ENCODE data around the gene ABI3BP.

The ABI3BP gene

DNA sequence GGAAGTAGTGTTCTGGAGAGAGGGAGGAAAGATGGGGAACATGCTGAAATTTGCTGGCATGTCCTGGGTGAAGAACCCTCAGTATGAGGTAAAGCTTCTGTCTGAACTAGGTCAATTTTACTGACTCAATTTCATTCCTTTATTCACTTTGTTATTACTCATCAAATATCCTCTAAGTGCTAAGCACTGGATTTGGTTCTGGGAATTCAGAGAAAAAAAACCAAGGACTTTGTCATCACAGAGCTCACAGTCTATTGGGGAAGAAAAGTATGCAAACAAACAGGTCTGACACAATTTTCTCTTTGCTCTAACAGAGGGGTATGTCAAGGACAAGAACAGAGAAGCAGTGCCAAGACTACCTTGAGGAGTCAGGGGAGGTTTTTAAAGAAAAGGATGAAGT lies 215.9 kb downstream of the ABI3BP start:
- no peaks in the 10 kb centered on the region for H3K4me1 ChIP-seq (ENCODE audit: insufficient read depth, low read length, severe bottlenecking)
- H2AFZ ChIP-seq (ENCODE audit: low read length) = no peak overlapping the region
- no peak overlapping the region for H3K9ac ChIP-seq (ENCODE audit: low read length)
- no peaks in the 10 kb centered on the region for H3K9me2 ChIP-seq (ENCODE audit: low read depth, low read length)
- no peak overlapping the region for H3K27ac ChIP-seq (ENCODE audit: low read depth, low read length, poor library complexity, severe bottlenecking)
- no peak overlapping the region for H3K4me3 ChIP-seq (ENCODE audit: low read depth, low read length, poor library complexity, severe bottlenecking)
- H3F3A ChIP-seq (ENCODE audit: insufficient read depth, low read length) = no peaks in the 10 kb centered on the region
- H4K20me1 ChIP-seq (ENCODE audit: insufficient read depth, low read length) = no peaks in the 10 kb centered on the region
- H3K36me3 ChIP-seq (ENCODE audit: insufficient read depth, low read length) = no peaks in the 10 kb centered on the region
- H3K9me3 ChIP-seq (ENCODE audit: low read length) = no peaks in the 10 kb centered on the region
- TF ChIP-seq EZH2 (IDR thresholded peaks at IDR 0.05; ENCODE audit: borderline replicate concordance, low read length) (no peak), CTCF (IDR thresholded peaks at IDR 0.05; ENCODE audit: low read length) (no peak)
- H3K4me2 ChIP-seq (ENCODE audit: low read length) = no peak overlapping the region
- H3K27me3 ChIP-seq (ENCODE audit: insufficient read depth, low read length) = no peaks in the 10 kb centered on the region
- H3K79me2 ChIP-seq (ENCODE audit: insufficient read depth, low read length) = no peaks in the 10 kb centered on the region

DNA sequence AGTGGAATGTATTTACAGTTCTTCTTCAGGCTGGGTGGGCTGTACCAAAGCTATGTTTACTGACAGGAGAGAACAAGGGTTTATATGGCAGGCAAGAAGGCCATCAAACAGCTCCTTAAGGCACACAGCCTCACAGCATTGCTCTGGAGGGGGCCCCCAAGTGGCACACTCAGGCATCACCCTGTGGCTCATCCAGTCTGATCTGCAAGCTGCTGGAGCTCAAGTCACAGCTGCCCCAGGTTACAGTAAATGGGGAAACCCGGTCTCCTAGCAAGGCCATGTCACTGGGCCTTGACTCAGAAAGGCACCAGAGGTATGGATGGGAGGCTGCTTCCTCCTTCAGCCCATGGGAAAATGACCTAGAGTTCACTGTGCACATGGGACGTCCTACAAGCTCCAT lies 216.5 kb downstream of the ABI3BP start:
- H4K20me1 ChIP-seq (ENCODE audit: insufficient read depth, low read length) = no peaks in the 10 kb centered on the region
- H3F3A ChIP-seq (ENCODE audit: insufficient read depth, low read length) = no peaks in the 10 kb centered on the region
- H3K9ac ChIP-seq (ENCODE audit: low read length) = no peak overlapping the region
- no peak overlapping the region for H3K4me3 ChIP-seq (ENCODE audit: low read depth, low read length, poor library complexity, severe bottlenecking)
- H3K9me3 ChIP-seq (ENCODE audit: low read length) = no peaks in the 10 kb centered on the region
- H2AFZ ChIP-seq (ENCODE audit: low read length) = no peak overlapping the region
- H3K4me2 ChIP-seq (ENCODE audit: low read length) = no peak overlapping the region
- H3K27me3 ChIP-seq (ENCODE audit: insufficient read depth, low read length) = no peaks in the 10 kb centered on the region
- H3K4me1 ChIP-seq (ENCODE audit: insufficient read depth, low read length, severe bottlenecking) = no peaks in the 10 kb centered on the region
- TF ChIP-seq CTCF (IDR thresholded peaks at IDR 0.05; ENCODE audit: low read length) (peak; percentile 22; the same call in 1 of the 2 replicates), EZH2 (IDR thresholded peaks at IDR 0.05; ENCODE audit: borderline replicate concordance, low read length) (no peak)
- H3K9me2 ChIP-seq (ENCODE audit: low read depth, low read length) = no peaks in the 10 kb centered on the region
- H3K36me3 ChIP-seq (ENCODE audit: insufficient read depth, low read length) = no peaks in the 10 kb centered on the region
- no peaks in the 10 kb centered on the region for H3K79me2 ChIP-seq (ENCODE audit: insufficient read depth, low read length)
- no peak overlapping the region for H3K27ac ChIP-seq (ENCODE audit: low read depth, low read length, poor library complexity, severe bottlenecking)

- H3K9ac ChIP-seq (ENCODE audit: low read length) = no peak overlapping the region
- H3K36me3 ChIP-seq (ENCODE audit: insufficient read depth, low read length) = no peaks in the 10 kb centered on the region
- H3K4me2 ChIP-seq (ENCODE audit: low read length) = no peak overlapping the region
- TF ChIP-seq CTCF (IDR thresholded peaks at IDR 0.05; ENCODE audit: low read length) (no peak), EZH2 (IDR thresholded peaks at IDR 0.05; ENCODE audit: borderline replicate concordance, low read length) (no peak)
- H3K79me2 ChIP-seq (ENCODE audit: insufficient read depth, low read length) = no peaks in the 10 kb centered on the region
- H3K27me3 ChIP-seq (ENCODE audit: insufficient read depth, low read length) = no peaks in the 10 kb centered on the region
- H4K20me1 ChIP-seq (ENCODE audit: insufficient read depth, low read length) = no peaks in the 10 kb centered on the region
- no peaks in the 10 kb centered on the region for H3F3A ChIP-seq (ENCODE audit: insufficient read depth, low read length)
- H3K4me3 ChIP-seq (ENCODE audit: low read depth, low read length, poor library complexity, severe bottlenecking) = no peak overlapping the region
- no peak overlapping the region for H3K27ac ChIP-seq (ENCODE audit: low read depth, low read length, poor library complexity, severe bottlenecking)
- no peak overlapping the region for H2AFZ ChIP-seq (ENCODE audit: low read length)
- H3K4me1 ChIP-seq (ENCODE audit: insufficient read depth, low read length, severe bottlenecking) = no peaks in the 10 kb centered on the region
- H3K9me2 ChIP-seq (ENCODE audit: low read depth, low read length) = no peaks in the 10 kb centered on the region
- H3K9me3 ChIP-seq (ENCODE audit: low read length) = no peaks in the 10 kb centered on the region
Measured at GRCh38 chr3:100776097-100776729, 217.0 kb downstream of the ABI3BP start.

Measured in OCI-LY1 (cell line).